Astrocyte (in vitro differentiated cells and primary cell): Measurements from ENCODE around the gene TMEM184B. TPM values are rescaled to one million over a fixed set of nuclear protein-coding genes. Genes with fewer than 3 reads are reported as not detected.

ENCODE experiments used
- DNase-seq: peaks from one replicate; pipeline ENCODE4 v3.0.0-alpha.2; 2010; ENCODE audit warnings: low read depth
- FAIRE-seq: peaks from 2 replicates; lab custom pipeline; 2011; peaks lifted over from hg19 to GRCh38; lab: Jason Lieb, UNC
- H2AFZ ChIP-seq: 2 replicates; pipeline ENCODE4 v1.6.0; 2012; ENCODE audit warnings: low read depth, low read length, inconsistent platforms
- H3K27ac ChIP-seq: 2 replicates; pipeline ENCODE4 v1.5.1; 2011; ENCODE audit warnings: low read depth, low read length, inconsistent platforms
- H3K27me3 ChIP-seq: 2 replicates; pipeline ENCODE4 v1.6.0; 2011; ENCODE audit warnings: low read length, inconsistent platforms; ENCODE audit not compliant: insufficient read depth
- H3K36me3 ChIP-seq: 2 replicates; pipeline ENCODE4 v1.5.1; 2011; ENCODE audit warnings: low read length, inconsistent platforms; ENCODE audit not compliant: insufficient read depth
- H3K4me1 ChIP-seq: 2 replicates; pipeline ENCODE4 v1.5.1; 2011; ENCODE audit warnings: low read length, inconsistent platforms; ENCODE audit not compliant: insufficient read depth
- H3K4me2 ChIP-seq: 2 replicates; pipeline ENCODE4 v1.6.0; 2012; ENCODE audit warnings: low read length, inconsistent platforms
- H3K4me3 ChIP-seq: 2 replicates; pipeline ENCODE4 v1.5.1; 2011; ENCODE audit warnings: low read depth, mild to moderate bottlenecking, low read length, inconsistent platforms; ENCODE audit not compliant: insufficient read depth
- H3K79me2 ChIP-seq: 2 replicates; pipeline ENCODE4 v1.6.0; 2012; ENCODE audit warnings: mild to moderate bottlenecking, low read length, inconsistent platforms; ENCODE audit not compliant: insufficient read depth
- H3K9ac ChIP-seq: 2 replicates; pipeline ENCODE4 v1.6.0; 2012; ENCODE audit warnings: mild to moderate bottlenecking, low read length, inconsistent platforms
- H3K9me3 ChIP-seq: 2 replicates; pipeline ENCODE4 v1.5.1; 2012; ENCODE audit warnings: low read depth, mild to moderate bottlenecking, low read length, inconsistent platforms; ENCODE audit not compliant: insufficient read depth
- H4K20me1 ChIP-seq: 2 replicates; pipeline ENCODE4 v1.6.0; 2012; ENCODE audit warnings: low read length, inconsistent platforms; ENCODE audit not compliant: insufficient read depth
- H3K27ac Mint-ChIP-seq: one replicate; pipeline ENCODE4 v1.8.0; 2021; ENCODE audit warnings: mild to moderate bottlenecking, mixed read lengths; ENCODE audit not compliant: unreplicated experiment
- H3K27me3 Mint-ChIP-seq: one replicate; pipeline ENCODE4 v1.8.0; 2021; ENCODE audit warnings: low read depth, mixed read lengths; ENCODE audit not compliant: unreplicated experiment
- H3K36me3 Mint-ChIP-seq: one replicate; pipeline ENCODE4 v1.8.0; 2021; ENCODE audit warnings: low read depth, mixed read lengths; ENCODE audit not compliant: unreplicated experiment
- H3K4me1 Mint-ChIP-seq: one replicate; pipeline ENCODE4 v1.8.0; 2021; ENCODE audit warnings: low read depth, mixed read lengths; ENCODE audit not compliant: unreplicated experiment
- H3K4me3 Mint-ChIP-seq: one replicate; pipeline ENCODE4 v1.8.0; 2021; ENCODE audit warnings: mild to moderate bottlenecking, moderate library complexity, mixed read lengths; ENCODE audit not compliant: unreplicated experiment
- H3K9me3 Mint-ChIP-seq: one replicate; pipeline ENCODE4 v1.8.0; 2021; ENCODE audit warnings: mild to moderate bottlenecking, mixed read lengths; ENCODE audit not compliant: unreplicated experiment
- CTCF ChIP-seq: IDR thresholded peaks from 2 replicates; pipeline ENCODE4 v1.5.1; 2011; ENCODE audit warnings: low read depth, mild to moderate bottlenecking, inconsistent platforms, low read length, moderate library complexity; ENCODE audit not compliant: insufficient read depth
- EZH2 ChIP-seq: IDR thresholded peaks from 2 replicates; pipeline ENCODE4 v1.6.1; 2012; ENCODE audit warnings: mild to moderate bottlenecking, low read length, inconsistent platforms; ENCODE audit not compliant: insufficient read depth
- total RNA-seq: library from RNA; stranded (reverse); gene quantifications from 2 replicates; pipeline ENCODE4 v1.2.1, GENCODE V29; 2021

The TMEM184B gene
- total RNA-seq, 1 donor from 2014 or later: 109 TPM

GRCh38 chr22:38295863-38296262 lies 23.1 kb upstream of the TMEM184B start:
- Histone ChIP-seq H3K27ac (peak overlapping the region; percentile 54), H3K4me2 (no peak overlapping the region), H3K4me1 (peaks cover 21% of the 10 kb centered on the region), H3K4me3 (no peak overlapping the region), H3K9ac (peak overlapping the region; percentile 10), H4K20me1 (peaks cover 94% of the 10 kb centered on the region), H2AFZ (no peak overlapping the region), H3K36me3 (peaks cover 56% of the 10 kb centered on the region), H3K9me3 (no peaks in the 10 kb centered on the region), H3K79me2 (peaks cover 62% of the 10 kb centered on the region), H3K27me3 (no peaks in the 10 kb centered on the region)
- no peak for TF ChIP-seq CTCF
- no peak for TF ChIP-seq EZH2
- Mint-ChIP-seq H3K36me3 (peaks cover 26% of the 10 kb centered on the region), H3K4me3 (no peak overlapping the region), H3K9me3 (no peaks in the 10 kb centered on the region), H3K4me1 (peaks cover 3% of the 10 kb centered on the region), H3K27me3 (no peaks in the 10 kb centered on the region), H3K27ac (no peak overlapping the region)
- DNase-seq (no peak), FAIRE-seq (no peak)

DNA sequence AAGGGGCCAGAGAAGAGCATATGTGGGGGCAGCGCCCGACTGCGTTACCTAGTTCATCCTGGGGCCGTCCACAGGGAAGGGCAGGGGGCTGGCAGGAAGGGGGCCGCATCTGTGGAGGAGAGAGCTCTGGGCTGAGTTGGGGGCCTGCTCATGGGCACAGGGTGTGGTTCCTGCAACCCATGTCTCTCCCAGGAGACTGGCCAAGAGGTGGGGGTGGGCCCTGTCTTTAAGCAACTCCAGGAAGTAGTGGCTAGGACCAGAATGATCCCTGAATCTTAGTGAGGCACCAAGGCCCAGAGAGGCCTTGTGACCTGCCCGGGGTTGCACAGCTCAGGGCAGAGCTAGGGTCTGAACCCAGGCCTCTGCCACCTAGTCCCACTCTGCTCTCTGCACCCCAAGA lies 22.5 kb upstream of the TMEM184B start:
- peaks cover 3% of the 10 kb centered on the region for H3K4me1 Mint-ChIP-seq
- Histone ChIP-seq H3K4me3 (no peak overlapping the region), H3K36me3 (peaks cover 51% of the 10 kb centered on the region), H3K27ac (peak overlapping the region; percentile 4), H3K9ac (peak overlapping the region; percentile 10), H3K27me3 (no peaks in the 10 kb centered on the region), H3K4me1 (peaks cover 21% of the 10 kb centered on the region), H4K20me1 (peaks cover 91% of the 10 kb centered on the region), H3K79me2 (peaks cover 57% of the 10 kb centered on the region), H3K4me2 (no peak overlapping the region), H3K9me3 (no peaks in the 10 kb centered on the region), H2AFZ (no peak overlapping the region)
- no peaks in the 10 kb centered on the region for H3K27me3 Mint-ChIP-seq
- no peaks in the 10 kb centered on the region for H3K9me3 Mint-ChIP-seq
- FAIRE-seq (no peak), DNase-seq (no peak)
- H3K36me3 Mint-ChIP-seq: peaks cover 29% of the 10 kb centered on the region
- H3K4me3 Mint-ChIP-seq: no peak overlapping the region
- no peak for TF ChIP-seq CTCF
- no peak for TF ChIP-seq EZH2
- H3K27ac Mint-ChIP-seq: no peak overlapping the region

GRCh38 chr22:38294193-38294592 lies 21.4 kb upstream of the TMEM184B start:
- Mint-ChIP-seq H3K4me3 (no peak overlapping the region), H3K4me1 (peaks cover 3% of the 10 kb centered on the region), H3K27me3 (no peaks in the 10 kb centered on the region), H3K36me3 (peaks cover 27% of the 10 kb centered on the region), H3K27ac (peak overlapping the region; percentile 41), H3K9me3 (no peaks in the 10 kb centered on the region)
- no peak overlapping the region for H3K4me3 ChIP-seq
- H3K9ac ChIP-seq: no peak overlapping the region
- no peak overlapping the region for H3K4me2 ChIP-seq
- H3K27me3 ChIP-seq: no peaks in the 10 kb centered on the region
- peaks cover 13% of the 10 kb centered on the region for H3K4me1 ChIP-seq
- peaks cover 47% of the 10 kb centered on the region for H3K79me2 ChIP-seq
- FAIRE-seq (no peak), DNase-seq (no peak)
- no peak overlapping the region for H2AFZ ChIP-seq
- H3K36me3 ChIP-seq: peaks cover 40% of the 10 kb centered on the region
- H4K20me1 ChIP-seq: peaks cover 85% of the 10 kb centered on the region
- TF ChIP-seq EZH2 (no peak), CTCF (no peak)
- H3K9me3 ChIP-seq: no peaks in the 10 kb centered on the region
- H3K27ac ChIP-seq: no peak overlapping the region
